HEK293 (cell line): ENCODE results near the gene ADI1.

ENCODE experiments used
- CTCF ChIA-PET: fragments of 350-600 bp; formaldehyde crosslinking; extraction: SDS; loops from one replicate; lab custom pipeline; 2021; ENCODE audit warnings: antibody characterized with exemption; lab: Yijun Ruan, JAX
- POLR2A ChIA-PET: fragments of 300-600 bp; formaldehyde crosslinking; extraction: SDS; loops from one replicate; lab custom pipeline; 2020; ENCODE audit warnings: antibody characterized with exemption, inconsistent platforms; lab: Yijun Ruan, JAX
- H3K27ac ChIP-seq: fragments of 200-500 bp; sonication (Bioruptor generic); 2 replicates; pipeline ENCODE4 v1.5.1; 2014; ENCODE audit warnings: low read depth, low read length, control low read depth, inconsistent platforms; ENCODE audit errors: extremely low read depth
- H3K36me3 ChIP-seq, 2 experiments: fragments of 200-500 bp in 1 of 2; sonication (Bioruptor generic) in 1 of 2; 1 replicate in 1 of 2; 2 replicates in 1 of 2; pipeline ENCODE4 v1.5.1; 2014 to 2017; ENCODE audit warnings: inconsistent platforms in 2 of 2, low read length in 2 of 2; ENCODE audit not compliant: control insufficient read depth in 2 of 2, insufficient read depth in 1 of 2
- H3K4me1 ChIP-seq: fragments of 200-500 bp; sonication (Bioruptor generic); 2 replicates; pipeline ENCODE4 v1.5.1; 2014; ENCODE audit warnings: mild to moderate bottlenecking, low read length, inconsistent platforms; ENCODE audit not compliant: control insufficient read depth, insufficient read depth
- H3K4me3 ChIP-seq: 2 replicates; pipeline ENCODE4 v1.5.1; 2011; ENCODE audit warnings: low read depth, mild to moderate bottlenecking, control low read depth, low read length, moderate library complexity
- H3K9me3 ChIP-seq: fragments of 200-500 bp; sonication (Bioruptor generic); 2 replicates; pipeline ENCODE4 v1.5.1; 2014; ENCODE audit warnings: low read depth, low read length, inconsistent platforms; ENCODE audit not compliant: control insufficient read depth, insufficient read depth
- FEZF1 ChIP-seq: fragments of 450-650 bp; formaldehyde crosslinking; IDR thresholded peaks from 2 replicates; pipeline ENCODE4 v1.5.1; 2016; ENCODE audit warnings: missing biosample characterization, missing genetic modification characterization
- KLF16 ChIP-seq: fragments of 450-650 bp; formaldehyde crosslinking; IDR thresholded peaks from 2 replicates; pipeline ENCODE4 v1.5.1; 2017; ENCODE audit warnings: missing biosample characterization, missing genetic modification characterization
- KLF8 ChIP-seq: fragments of 450-650 bp; formaldehyde crosslinking; IDR thresholded peaks from 2 replicates; pipeline ENCODE4 v1.5.1; 2016; ENCODE audit warnings: missing biosample characterization, missing genetic modification characterization
- MZF1 ChIP-seq: fragments of 450-650 bp; formaldehyde crosslinking; IDR thresholded peaks from 2 replicates; pipeline ENCODE4 v1.5.1; 2017; ENCODE audit warnings: missing biosample characterization, missing genetic modification characterization, borderline replicate concordance
- PRDM2 ChIP-seq: fragments of 450-650 bp; formaldehyde crosslinking; IDR thresholded peaks from 2 replicates; pipeline ENCODE4 v1.5.1; 2016; ENCODE audit warnings: missing biosample characterization, missing genetic modification characterization, borderline replicate concordance
- SETDB1 ChIP-seq: IDR thresholded peaks from one replicate; pipeline ENCODE4 v1.6.1; 2017; ENCODE audit warnings: mild to moderate bottlenecking, low read length, moderate library complexity, mixed read lengths; ENCODE audit not compliant: insufficient read length
- ZFP69B ChIP-seq: fragments of 450-650 bp; formaldehyde crosslinking; IDR thresholded peaks from 2 replicates; pipeline ENCODE4 v1.5.1; 2016; ENCODE audit warnings: missing biosample characterization, missing genetic modification characterization
- ZNF132 ChIP-seq: fragments of 450-650 bp; formaldehyde crosslinking; IDR thresholded peaks from 2 replicates; pipeline ENCODE4 v1.5.1; 2017; ENCODE audit warnings: missing biosample characterization, missing genetic modification characterization, borderline replicate concordance
- ZNF221 ChIP-seq: fragments of 450-650 bp; formaldehyde crosslinking; IDR thresholded peaks from 2 replicates; pipeline ENCODE4 v1.5.1; 2017; ENCODE audit warnings: missing biosample characterization, missing genetic modification characterization, borderline replicate concordance
- ZNF324 ChIP-seq: fragments of 450-650 bp; formaldehyde crosslinking; IDR thresholded peaks from 2 replicates; pipeline ENCODE4 v1.5.1; 2016; ENCODE audit warnings: missing biosample characterization, missing genetic modification characterization
- ZNF335 ChIP-seq: fragments of 450-650 bp; formaldehyde crosslinking; conservative IDR thresholded peaks from 2 replicates; pipeline ENCODE4 v1.5.1; 2016; ENCODE audit warnings: missing biosample characterization, missing genetic modification characterization
- ZNF37A ChIP-seq: fragments of 450-650 bp; IDR thresholded peaks from 2 replicates; pipeline ENCODE4 v1.5.1; 2018; ENCODE audit warnings: missing biosample characterization, missing genetic modification characterization
- ZNF423 ChIP-seq: fragments of 450-650 bp; formaldehyde crosslinking; IDR thresholded peaks from 2 replicates; pipeline ENCODE4 v1.5.1; 2016; ENCODE audit warnings: missing biosample characterization, missing genetic modification characterization
- ZNF600 ChIP-seq: fragments of 450-650 bp; formaldehyde crosslinking; IDR thresholded peaks from 2 replicates; pipeline ENCODE4 v1.5.1; 2016; ENCODE audit warnings: missing biosample characterization, missing genetic modification characterization
- ZSCAN23 ChIP-seq: fragments of 450-650 bp; formaldehyde crosslinking; IDR thresholded peaks from 2 replicates; pipeline ENCODE4 v1.5.1; 2016; ENCODE audit warnings: missing biosample characterization, missing genetic modification characterization
- ZSCAN5A ChIP-seq: fragments of 450-650 bp; formaldehyde crosslinking; IDR thresholded peaks from 2 replicates; pipeline ENCODE4 v1.5.1; 2016; ENCODE audit warnings: missing biosample characterization, missing genetic modification characterization
- TF ChIP-seq, protein P1 (sequence below): fragments of 450-650 bp; formaldehyde crosslinking; IDR thresholded peaks from 2 replicates; pipeline ENCODE4 v1.5.1; 2017; ENCODE audit warnings: missing biosample characterization, missing genetic modification characterization
- TF ChIP-seq, protein P2 (sequence below): fragments of 450-650 bp; formaldehyde crosslinking; IDR thresholded peaks from 2 replicates; pipeline ENCODE4 v1.5.0; 2017; ENCODE audit warnings: missing biosample characterization, missing genetic modification characterization, borderline replicate concordance
- TF ChIP-seq, protein P3 (sequence below): fragments of 450-650 bp; formaldehyde crosslinking; IDR thresholded peaks from 2 replicates; pipeline ENCODE4 v1.5.1; 2016; ENCODE audit warnings: missing biosample characterization, missing genetic modification characterization

ADI1 gene

DNA sequence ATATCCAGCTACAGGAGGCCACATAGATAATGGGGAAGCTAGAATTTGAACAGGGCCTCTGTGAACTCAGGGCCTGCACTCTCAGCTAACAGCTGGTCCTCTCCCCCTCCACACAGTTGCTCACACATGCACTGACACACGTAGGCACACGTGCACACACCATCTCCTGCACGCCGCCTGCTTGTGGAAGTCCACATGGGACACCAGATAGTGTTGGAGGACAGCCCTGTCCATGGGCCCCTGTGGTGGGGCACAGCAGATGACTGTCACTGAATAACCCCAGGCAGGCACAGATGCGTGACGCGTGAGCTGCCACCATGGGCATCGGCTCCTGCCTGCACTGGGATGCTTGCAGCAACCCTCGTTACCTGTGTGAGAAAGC is 52.9 kb downstream of the ADI1 start:
- CTCF ChIA-PET: no interaction called here
- Histone ChIP-seq H3K27ac (no peak overlapping the region), H3K36me3 (peaks cover 0 to 80% of the 10 kb centered on the region in 2 experiments; a peak in 1 of 3 replicates)
- TF ChIP-seq ZNF37A (tag by site-specific recombination) (no peak), ZNF600 (tag by site-specific recombination) (no peak), ZNF324 (no peak), ZNF335 (tag by site-specific recombination) (no peak), MZF1 (tag by site-specific recombination) (no peak), ZFP69B (no peak), SETDB1 (no peak)
- TF ChIP-seq, protein P1, sequence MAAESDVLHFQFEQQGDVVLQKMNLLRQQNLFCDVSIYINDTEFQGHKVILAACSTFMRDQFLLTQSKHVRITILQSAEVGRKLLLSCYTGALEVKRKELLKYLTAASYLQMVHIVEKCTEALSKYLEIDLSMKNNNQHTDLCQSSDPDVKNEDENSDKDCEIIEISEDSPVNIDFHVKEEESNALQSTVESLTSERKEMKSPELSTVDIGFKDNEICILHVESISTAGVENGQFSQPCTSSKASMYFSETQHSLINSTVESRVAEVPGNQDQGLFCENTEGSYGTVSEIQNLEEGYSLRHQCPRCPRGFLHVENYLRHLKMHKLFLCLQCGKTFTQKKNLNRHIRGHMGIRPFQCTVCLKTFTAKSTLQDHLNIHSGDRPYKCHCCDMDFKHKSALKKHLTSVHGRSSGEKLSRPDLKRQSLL (tag by site-specific recombination): no peak
- TF ChIP-seq, all 188 proteins: peak for 0
- Histone ChIP-seq H3K9me3 (no peaks in the 10 kb centered on the region), H3K4me1 (no peaks in the 10 kb centered on the region), H3K4me3 (no peak overlapping the region)
- POLR2A ChIA-PET: no interaction called here

- peaks cover 0 to 76% of the 10 kb centered on the region in 2 experiments; a peak in 1 of 3 replicates for H3K36me3 ChIP-seq
- POLR2A ChIA-PET: no interaction called here
- H3K9me3 ChIP-seq: no peaks in the 10 kb centered on the region
- no peak overlapping the region for H3K27ac ChIP-seq
- CTCF ChIA-PET: no interaction called here
- no peak overlapping the region for H3K4me3 ChIP-seq
- no peaks in the 10 kb centered on the region for H3K4me1 ChIP-seq
- TF ChIP-seq ZNF132 (tag by site-specific recombination) (no peak), FEZF1 (tag by site-specific recombination) (no peak), ZNF221 (tag by site-specific recombination) (no peak)
- TF ChIP-seq, protein P2, sequence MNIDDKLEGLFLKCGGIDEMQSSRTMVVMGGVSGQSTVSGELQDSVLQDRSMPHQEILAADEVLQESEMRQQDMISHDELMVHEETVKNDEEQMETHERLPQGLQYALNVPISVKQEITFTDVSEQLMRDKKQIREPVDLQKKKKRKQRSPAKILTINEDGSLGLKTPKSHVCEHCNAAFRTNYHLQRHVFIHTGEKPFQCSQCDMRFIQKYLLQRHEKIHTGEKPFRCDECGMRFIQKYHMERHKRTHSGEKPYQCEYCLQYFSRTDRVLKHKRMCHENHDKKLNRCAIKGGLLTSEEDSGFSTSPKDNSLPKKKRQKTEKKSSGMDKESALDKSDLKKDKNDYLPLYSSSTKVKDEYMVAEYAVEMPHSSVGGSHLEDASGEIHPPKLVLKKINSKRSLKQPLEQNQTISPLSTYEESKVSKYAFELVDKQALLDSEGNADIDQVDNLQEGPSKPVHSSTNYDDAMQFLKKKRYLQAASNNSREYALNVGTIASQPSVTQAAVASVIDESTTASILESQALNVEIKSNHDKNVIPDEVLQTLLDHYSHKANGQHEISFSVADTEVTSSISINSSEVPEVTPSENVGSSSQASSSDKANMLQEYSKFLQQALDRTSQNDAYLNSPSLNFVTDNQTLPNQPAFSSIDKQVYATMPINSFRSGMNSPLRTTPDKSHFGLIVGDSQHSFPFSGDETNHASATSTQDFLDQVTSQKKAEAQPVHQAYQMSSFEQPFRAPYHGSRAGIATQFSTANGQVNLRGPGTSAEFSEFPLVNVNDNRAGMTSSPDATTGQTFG: no peak
Observed at GRCh38 chr2:3465844-3466481, 53.4 kb downstream of the ADI1 start.

DNA sequence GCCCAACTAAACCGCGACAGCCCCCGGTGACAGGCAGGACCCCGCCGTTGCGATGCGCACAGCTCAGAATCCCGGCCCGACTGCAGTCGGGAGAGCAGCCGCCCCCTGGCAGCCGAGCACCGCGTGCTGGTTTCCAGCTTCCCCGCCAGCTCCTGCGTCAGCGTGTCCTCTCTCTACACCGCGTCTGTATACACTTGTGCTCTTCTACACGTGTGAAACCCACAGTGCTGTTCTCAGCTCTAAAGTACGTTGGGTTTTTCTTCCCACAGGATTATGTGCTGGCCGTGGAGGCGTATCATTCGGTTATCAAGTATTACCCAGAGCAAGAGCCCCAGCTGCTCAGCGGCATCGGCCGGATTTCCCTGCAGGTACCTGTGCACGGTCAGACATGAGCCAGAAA is 54.0 kb downstream of the ADI1 start:
- H3K36me3 ChIP-seq: peaks cover 0 to 73% of the 10 kb centered on the region in 2 experiments; a peak in 1 of 3 replicates
- ChIA-PET POLR2A (no interaction called here), CTCF (interaction anchor here (0.6 to 1.3 kb wide), 2 partner anchors 41 to 1588 kb away, joined by 3 to 4 read pairs; no protein-coding TSS in a partner anchor)
- H3K4me1 ChIP-seq: no peaks in the 10 kb centered on the region
- no peaks in the 10 kb centered on the region for H3K9me3 ChIP-seq
- H3K4me3 ChIP-seq: no peak overlapping the region
- no peak overlapping the region for H3K27ac ChIP-seq
- TF ChIP-seq PRDM2 (tag by site-specific recombination) (no peak), ZNF423 (tag by site-specific recombination) (no peak), KLF8 (tag by site-specific recombination) (no peak), ZSCAN23 (tag by site-specific recombination) (no peak), ZNF37A (tag by site-specific recombination) (no peak), ZSCAN5A (tag by site-specific recombination) (no peak), KLF16 (tag by site-specific recombination) (no peak)
- TF ChIP-seq, protein P3, sequence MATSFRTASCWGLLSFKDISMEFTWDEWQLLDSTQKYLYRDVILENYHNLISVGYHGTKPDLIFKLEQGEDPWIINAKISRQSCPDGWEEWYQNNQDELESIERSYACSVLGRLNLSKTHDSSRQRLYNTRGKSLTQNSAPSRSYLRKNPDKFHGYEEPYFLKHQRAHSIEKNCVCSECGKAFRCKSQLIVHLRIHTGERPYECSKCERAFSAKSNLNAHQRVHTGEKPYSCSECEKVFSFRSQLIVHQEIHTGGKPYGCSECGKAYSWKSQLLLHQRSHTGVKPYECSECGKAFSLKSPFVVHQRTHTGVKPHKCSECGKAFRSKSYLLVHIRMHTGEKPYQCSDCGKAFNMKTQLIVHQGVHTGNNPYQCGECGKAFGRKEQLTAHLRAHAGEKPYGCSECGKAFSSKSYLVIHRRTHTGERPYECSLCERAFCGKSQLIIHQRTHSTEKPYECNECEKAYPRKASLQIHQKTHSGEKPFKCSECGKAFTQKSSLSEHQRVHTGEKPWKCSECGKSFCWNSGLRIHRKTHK (tag by site-specific recombination): no peak
